ENCODE results near the gene NFE2L1.
A peak's percentile ranks its signal among the peaks of the same experiment; 100 is the strongest.
"Not testable (repeated sequence)": the region's sequence is repeated elsewhere in the genome, so short reads cannot be mapped to it uniquely, and the experiment has no call there.

NFE2L1 gene

DNA sequence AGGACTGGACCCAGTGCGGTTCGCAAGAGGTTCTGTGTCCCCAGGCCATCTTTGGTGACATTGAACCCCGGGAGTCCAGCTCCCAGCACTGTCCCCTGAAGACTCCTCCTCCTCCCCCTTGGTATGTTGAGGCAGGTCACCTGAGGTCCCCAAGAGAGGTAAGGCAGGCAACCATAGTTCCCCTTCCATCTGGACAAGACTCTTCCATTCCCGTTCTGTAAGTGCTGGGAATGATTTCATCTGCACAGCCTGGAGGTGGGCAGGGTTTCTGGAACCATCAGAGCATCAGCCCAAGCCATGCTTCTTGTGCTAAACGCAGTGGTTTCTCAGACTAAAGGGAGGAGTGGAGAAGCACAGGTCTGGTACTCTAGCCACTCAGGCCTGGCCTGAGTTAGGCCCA, 35.5 kb upstream of the NFE2L1 start:
- no peak overlapping the region for H3K27ac ChIP-seq
- no peaks in the 10 kb centered on the region for H3K36me3 ChIP-seq (ENCODE audit: control insufficient read depth, insufficient read depth, low read length)
- no peak overlapping the region for H3K9ac ChIP-seq
- no peak for TF ChIP-seq CTCF (IDR thresholded peaks at IDR 0.05)
- H3K9me3 ChIP-seq (ENCODE audit: control insufficient read depth, low read length) = no peaks in the 10 kb centered on the region
- no peaks in the 10 kb centered on the region for H3K27me3 ChIP-seq (ENCODE audit: control insufficient read depth, insufficient read depth, low read length)
- H2AFZ ChIP-seq = peak overlapping the region; percentile 92
- no peak overlapping the region for H3K4me3 ChIP-seq (ENCODE audit: low read depth, low read length)
- peaks cover 19% of the 10 kb centered on the region for H3K4me1 ChIP-seq
- H3K4me2 ChIP-seq (ENCODE audit: low read length) = no peak overlapping the region
- no peaks in the 10 kb centered on the region for H3K79me2 ChIP-seq

- H3K4me1 ChIP-seq = peaks cover 25% of the 10 kb centered on the region
- H3K36me3 ChIP-seq (ENCODE audit: control insufficient read depth, insufficient read depth, low read length) = no peaks in the 10 kb centered on the region
- H3K27ac ChIP-seq = peak overlapping the region; percentile 52
- no peak overlapping the region for H3K4me2 ChIP-seq (ENCODE audit: low read length)
- H3K4me3 ChIP-seq (ENCODE audit: low read depth, low read length) = no peak overlapping the region
- H3K79me2 ChIP-seq = no peaks in the 10 kb centered on the region
- H3K9ac ChIP-seq = no peak overlapping the region
- peak overlapping the region; percentile 82 for H2AFZ ChIP-seq
- H3K9me3 ChIP-seq (ENCODE audit: control insufficient read depth, low read length) = no peaks in the 10 kb centered on the region
- TF ChIP-seq CTCF (IDR thresholded peaks at IDR 0.05) = no peak
- no peaks in the 10 kb centered on the region for H3K27me3 ChIP-seq (ENCODE audit: control insufficient read depth, insufficient read depth, low read length)
These were observed 34.1 kb upstream of the NFE2L1 start for GRCh38 chr17:48013876-48014594.

- no peaks in the 10 kb centered on the region for H3K9me3 ChIP-seq (ENCODE audit: control insufficient read depth, low read length)
- peak overlapping the region; percentile 82 for H2AFZ ChIP-seq
- peaks cover 25% of the 10 kb centered on the region for H3K4me1 ChIP-seq
- no peak overlapping the region for H3K4me2 ChIP-seq (ENCODE audit: low read length)
- H3K79me2 ChIP-seq = no peaks in the 10 kb centered on the region
- H3K4me3 ChIP-seq (ENCODE audit: low read depth, low read length) = no peak overlapping the region
- H3K27me3 ChIP-seq (ENCODE audit: control insufficient read depth, insufficient read depth, low read length) = no peaks in the 10 kb centered on the region
- peak overlapping the region; percentile 52 for H3K27ac ChIP-seq
- H3K36me3 ChIP-seq (ENCODE audit: control insufficient read depth, insufficient read depth, low read length) = no peaks in the 10 kb centered on the region
- TF ChIP-seq CTCF (IDR thresholded peaks at IDR 0.05) = no peak
- H3K9ac ChIP-seq = no peak overlapping the region
These were observed 33.5 kb upstream of the NFE2L1 start for GRCh38 chr17:48014595-48015111.

GRCh38 chr17:48016112-48016511, 32.0 kb upstream of the NFE2L1 start:
- Histone ChIP-seq H3K79me2 (no peaks in the 10 kb centered on the region), H3K9ac (no peak overlapping the region), H3K36me3 (ENCODE audit: control insufficient read depth, insufficient read depth, low read length) (no peaks in the 10 kb centered on the region), H3K27me3 (ENCODE audit: control insufficient read depth, insufficient read depth, low read length) (no peaks in the 10 kb centered on the region), H2AFZ (no peak overlapping the region), H3K4me3 (ENCODE audit: low read depth, low read length) (no peak overlapping the region), H3K4me1 (peaks cover 25% of the 10 kb centered on the region), H3K27ac (no peak overlapping the region), H3K9me3 (ENCODE audit: control insufficient read depth, low read length) (no peaks in the 10 kb centered on the region), H3K4me2 (ENCODE audit: low read length) (no peak overlapping the region)
- TF ChIP-seq CTCF (IDR thresholded peaks at IDR 0.05) = no peak

DNA sequence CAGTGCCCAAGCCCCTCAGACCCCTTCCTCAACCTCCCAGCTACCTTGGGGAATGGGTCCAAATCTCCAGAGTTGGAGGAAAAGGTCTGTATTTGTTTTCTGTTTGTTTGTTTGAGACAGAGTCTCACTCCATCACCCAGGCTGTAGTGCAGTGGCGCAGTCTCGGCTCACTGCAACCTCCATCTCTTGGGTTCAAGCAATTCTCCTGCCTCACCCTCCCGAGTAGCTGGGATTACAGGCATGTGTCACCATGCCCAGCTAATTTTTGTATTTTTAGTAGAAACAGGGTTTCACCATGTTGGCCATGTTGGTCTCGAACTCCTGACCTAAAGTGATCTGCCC, 30.4 kb upstream of the NFE2L1 start:
- H3K79me2 ChIP-seq; H3K36me3 ChIP-seq (ENCODE audit: control insufficient read depth, insufficient read depth, low read length); H3K4me3 ChIP-seq (ENCODE audit: low read depth, low read length); H3K4me2 ChIP-seq (ENCODE audit: low read length); H3K9me3 ChIP-seq (ENCODE audit: control insufficient read depth, low read length); H3K9ac ChIP-seq; H3K27me3 ChIP-seq (ENCODE audit: control insufficient read depth, insufficient read depth, low read length): not testable (repeated sequence)
- peaks cover 15% of the 10 kb centered on the region for H3K4me1 ChIP-seq
- peak overlapping the region; percentile 66 for H2AFZ ChIP-seq
- H3K27ac ChIP-seq = peak overlapping the region; percentile 41
